Transverse colon (tissue), 4 donors: ENCODE data around the gene LRRC26.
"Not testable (repeated sequence)": the region's sequence is repeated elsewhere in the genome, so short reads cannot be mapped to it uniquely, and the experiment has no call there.

Experiments used
- CTCF ChIP-seq, 5 experiments: fragments of 200-600 bp in 3 of 5; fragments of 450-650 bp in 2 of 5; sonication (generic) in 3 of 5; IDR thresholded peaks; 1 replicate in 2 of 5; 2 replicates in 3 of 5; pipeline ENCODE4 v1.5.1; 2016 to 2017; ENCODE audit warnings: antibody characterized with exemption in 5 of 5, inconsistent platforms in 3 of 5, mild to moderate bottlenecking in 2 of 5, moderate library complexity in 1 of 5
- POLR2A ChIP-seq: fragments of 450-650 bp; IDR thresholded peaks from one replicate; pipeline ENCODE4 v1.6.1; 2016; ENCODE audit warnings: antibody characterized with exemption, mild to moderate bottlenecking, moderate library complexity
- POLR2AphosphoS5 ChIP-seq, 3 donors: sonication (generic); formaldehyde crosslinking; IDR thresholded peaks; one replicate each; pipeline ENCODE4 v1.6.1; 2016; ENCODE audit warnings: antibody characterized with exemption in 3 of 3

- TF ChIP-seq POLR2A; CTCF (IDR thresholded peaks at IDR 0.05); POLR2AphosphoS5 (IDR thresholded peaks at IDR 0.05): not testable (repeated sequence)
These were observed 47.7 kb downstream of the LRRC26 start for GRCh38 chr9:137121927-137122795.
